K562 (cell line): ENCODE results near the gene CASR. TPM values are rescaled to one million over a fixed set of nuclear protein-coding genes. Genes with fewer than 3 reads are reported as not detected.

Source experiments
- ATAC-seq: fragments of 200-7000 bp; cut with Tn5 transposase; 3 replicates; pipeline ENCODE4 v1.9.1; 2020; ENCODE audit warnings: moderate library complexity
- BruUV-seq: library from RNA; stranded (reverse); fragments of 400-500 nt; replicated peaks from 2 replicates; lab custom pipeline; 2021; lab: Mats Ljungman, UMichigan
- CTCF ChIA-PET: fragments of 300-600 bp; formaldehyde crosslinking; extraction: SDS; loops from one replicate; lab custom pipeline; 2021; ENCODE audit warnings: low intra/inter-chr PET ratio; lab: Yijun Ruan, JAX
- POLR2A ChIA-PET: fragments of 300-600, 350-650 bp; sonication (Branson Sonifier 250); formaldehyde crosslinking; extraction: SDS; loops from one replicate; lab custom pipeline; 2021; ENCODE audit warnings: antibody characterized with exemption, inconsistent platforms; lab: Yijun Ruan, JAX
- DNase-seq, 4 experiments: peaks; one replicate each; pipeline versions ENCODE4 v3.0.0 to v3.0.0-alpha.2; 2011 to 2018; ENCODE audit warnings: low spot score in 3 of 4, mixed read lengths in 3 of 4; ENCODE audit errors: extremely low read depth in 1 of 4
- FAIRE-seq: peaks from 2 replicates; lab custom pipeline; 2011; peaks lifted over from hg19 to GRCh38; lab: Jason Lieb, UNC
- H2AFZ ChIP-seq: 2 replicates; pipeline ENCODE4 v1.6.0; 2011; ENCODE audit warnings: low read depth, low read length, control low read depth, inconsistent platforms
- H3K27ac ChIP-seq: fragments of 200-600 bp; 3 replicates; pipeline ENCODE4 v1.8.0; 2011; ENCODE audit warnings: low read depth, mild to moderate bottlenecking, control low read depth, inconsistent platforms, low read length, moderate library complexity, mixed read lengths; ENCODE audit errors: extremely low read depth
- H3K27me3 ChIP-seq, 2 experiments: fragments of 300-600 bp in 1 of 2; 2 replicates in 1 of 2; 3 replicates in 1 of 2; pipeline versions ENCODE4 v1.6.0 to v1.8.0; 2011; ENCODE audit warnings: inconsistent platforms in 2 of 2, low read length in 2 of 2, mild to moderate bottlenecking in 1 of 2, mixed read lengths in 1 of 2, moderate library complexity in 1 of 2; ENCODE audit not compliant: control insufficient read depth in 2 of 2, insufficient read depth in 2 of 2
- H3K36me3 ChIP-seq: fragments of 300-600 bp; 3 replicates; pipeline ENCODE4 v1.8.0; 2011; ENCODE audit warnings: mild to moderate bottlenecking, low read length, inconsistent platforms; ENCODE audit not compliant: control insufficient read depth, insufficient read depth
- H3K4me1 ChIP-seq, 2 experiments: fragments of 200-600 bp in 1 of 2; replicated peaks in 1 of 2; 2 replicates in 1 of 2; 3 replicates in 1 of 2; pipeline versions ENCODE4 v1.5.1 to v1.8.0; 2011; ENCODE audit warnings: inconsistent platforms in 2 of 2, low read length in 2 of 2, mild to moderate bottlenecking in 1 of 2, mixed read lengths in 1 of 2, moderate library complexity in 1 of 2; ENCODE audit not compliant: control insufficient read depth in 2 of 2, insufficient read depth in 2 of 2
- H3K4me2 ChIP-seq: 2 replicates; pipeline ENCODE4 v1.6.1; 2011; ENCODE audit warnings: low read length, control low read depth, inconsistent platforms, mixed read lengths; ENCODE audit not compliant: insufficient read depth
- H3K4me3 ChIP-seq: fragments of 200-600 bp; sonication (generic), shearing (Covaris generic); 2 replicates; pipeline ENCODE4 v1.5.1; 2016; ENCODE audit warnings: control low read depth, inconsistent platforms
- H3K79me2 ChIP-seq: fragments of 200-600 bp; 3 replicates; pipeline ENCODE4 v1.8.0; 2011; ENCODE audit warnings: low read length, inconsistent platforms; ENCODE audit not compliant: control insufficient read depth, insufficient read depth
- H3K9ac ChIP-seq, 2 experiments: 2 replicates each; pipeline versions ENCODE4 v1.6.0 to v1.6.1; 2011; ENCODE audit warnings: low read depth in 2 of 2, low read length in 2 of 2, control low read depth in 1 of 2, inconsistent platforms in 1 of 2, mild to moderate bottlenecking in 1 of 2, mixed read lengths in 1 of 2; ENCODE audit not compliant: insufficient read depth in 1 of 2
- H3K9me1 ChIP-seq: one replicate; pipeline ENCODE4 v1.6.0; 2011; ENCODE audit warnings: inconsistent platforms, mild to moderate bottlenecking, low read length, moderate library complexity; ENCODE audit not compliant: control insufficient read depth, insufficient read depth
- H3K9me3 ChIP-seq: replicated peaks from 2 replicates; pipeline ENCODE4 v1.5.1; 2011; ENCODE audit warnings: low read depth, low read length, inconsistent platforms; ENCODE audit not compliant: control insufficient read depth, insufficient read depth
- H4K20me1 ChIP-seq: replicated peaks from 2 replicates; pipeline ENCODE4 v1.6.1; 2011; ENCODE audit warnings: low read length, inconsistent platforms, mixed read lengths; ENCODE audit not compliant: control insufficient read depth, insufficient read depth
- ARNT ChIP-seq, 2 experiments: fragments of 450-650 bp; IDR thresholded peaks; 2 replicates each; pipeline ENCODE4 v1.6.1; 2016; ENCODE audit warnings: mild to moderate bottlenecking in 1 of 2
- CTCFL ChIP-seq: IDR thresholded peaks from 2 replicates; pipeline ENCODE4 v1.6.1; 2011; ENCODE audit warnings: borderline replicate concordance, low read depth, mild to moderate bottlenecking, moderate library complexity, low read length; ENCODE audit not compliant: insufficient read depth, poor library complexity, severe bottlenecking
- HDAC6 ChIP-seq: IDR thresholded peaks from 2 replicates; pipeline ENCODE4 v1.6.1; 2012; ENCODE audit warnings: low read depth, mild to moderate bottlenecking, control low read depth, inconsistent platforms, low read length, moderate library complexity
- ILK ChIP-seq: fragments of 450-650 bp; IDR thresholded peaks from 2 replicates; pipeline ENCODE4 v1.6.1; 2016; ENCODE audit warnings: missing genetic modification characterization, low read depth, mild to moderate bottlenecking, missing compliant biosample characterization, moderate library complexity, borderline replicate concordance
- MYNN ChIP-seq, 2 experiments: sonication (generic); formaldehyde crosslinking in 1 of 2; IDR thresholded peaks; 2 replicates each; pipeline versions ENCODE4 v1.5.0 to v1.6.1; 2016 to 2020; ENCODE audit warnings: antibody characterized with exemption in 1 of 2, missing genetic modification reagents in 1 of 2
- NR3C1 ChIP-seq: sonication (generic); formaldehyde crosslinking; IDR thresholded peaks from 2 replicates; pipeline ENCODE4 v1.8.1; 2022; ENCODE audit warnings: missing genetic modification reagents
- RBM39 ChIP-seq: fragments of 200-400 bp; formaldehyde crosslinking; optimal IDR thresholded peaks from 2 replicates; pipeline ENCODE3; 2018; ENCODE audit warnings: low read depth, low read length
- ZKSCAN3 ChIP-seq: fragments of 250-450 bp; sonication (Bioruptor Pico); IDR thresholded peaks from 2 replicates; pipeline ENCODE4 v1.4.0; 2020
- WGBS: fragments of 100-300 bp; shearing (Covaris generic); methylation state at CpG from one replicate; pipeline ENCODE4 v1.1.6; 2016; ENCODE audit warnings: low coverage, mixed read lengths; ENCODE audit not compliant: insufficient coverage; ENCODE audit errors: missing lambda C conversion rate; 5-methylcytosine and 5-hydroxymethylcytosine counted together
- in situ Hi-C: fragments of 300-500 bp; cut with MboI; formaldehyde crosslinking; loops from 4 replicates; pipeline ENCODE4 v1.15.0; 2018; ENCODE audit warnings: inconsistent platforms, mixed read lengths
- intact Hi-C: fragments of 100-400 bp; cut with micrococcal nuclease; formaldehyde crosslinking; loops from 2 replicates; pipeline ENCODE4 v1.14.2; 2022
- polyA plus RNA-seq, 8 experiments: library from polyadenylated mRNA; depleted of rRNA in 4 of 8; stranded (reverse) in 5 of 8; unstranded in 3 of 8; fragments of >200 nt; fragmentation: Nextera tagmentation in 2 of 8; fragmentation: Illumina TruSeq in 1 of 8; extraction: Ambion mirVana in 2 of 8; extraction: Trizol in 1 of 8; gene quantifications; 2 replicates each; pipeline versions ENCODE4 v1.2.1 to v1.2.3, GENCODE V29; 2011 to 2014; ENCODE audit warnings: inconsistent platforms in 1 of 8, missing spikeins in 1 of 8
- total RNA-seq, 7 experiments: library from RNA; depleted of rRNA in 6 of 7; stranded (reverse); fragments of >200 nt in 6 of 7; fragmentation: Illumina TruSeq in 2 of 7; extraction: Trizol in 2 of 7; gene quantifications; 2 replicates each; pipeline versions ENCODE4 v1.2.1 to v1.2.3, GENCODE V29; 2011 to 2021; ENCODE audit warnings: low replicate concordance in 1 of 7

The CASR gene
- total and polyA plus RNA-seq, 9 of the 15 experiments (the other 6 are each of a cell fraction or from before 2014, with no cell fraction given) = not detected

DNA sequence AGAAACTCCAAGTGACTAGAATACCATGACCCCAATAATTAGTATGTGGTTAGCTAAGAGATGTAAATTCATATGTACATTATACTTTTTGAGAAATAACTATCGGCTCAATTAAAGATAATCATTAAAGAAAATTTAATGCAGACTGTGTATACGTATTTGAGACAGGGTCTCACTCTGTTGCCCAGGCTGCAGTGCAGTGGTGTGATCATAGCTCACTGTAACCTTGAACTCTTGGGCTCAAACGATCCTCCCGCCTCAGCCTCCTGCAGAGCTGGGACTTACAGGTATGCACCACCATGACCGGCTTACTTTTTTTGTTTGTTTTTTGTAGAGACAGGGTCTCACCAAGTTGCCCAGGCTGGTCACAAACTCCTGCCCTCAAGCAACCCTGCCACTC is 132.9 kb downstream of the CASR start:
- Histone ChIP-seq H3K4me2 (no peak overlapping the region), H3K27me3 (peaks cover 0 to 6% of the 10 kb centered on the region in 2 experiments; a peak in 1 of 5 replicates), H3K36me3 (no peaks in the 10 kb centered on the region), H2AFZ (no peak overlapping the region), H3K9me1 (no peaks in the 10 kb centered on the region), H4K20me1 (no peaks in the 10 kb centered on the region), H3K9ac (no peak overlapping the region), H3K79me2 (no peaks in the 10 kb centered on the region), H3K9me3 (no peaks in the 10 kb centered on the region), H3K4me3 (no peak overlapping the region), H3K4me1 (no peaks in the 10 kb centered on the region; a peak in 1 of 5 replicates), H3K27ac (no peak overlapping the region)
- TF ChIP-seq MYNN (IDR thresholded peaks at IDR 0.05) (no peak), MYNN (CRISPR knock-in tag; IDR thresholded peaks at IDR 0.05) (no peak)
- ChIA-PET POLR2A (interaction anchor here (0.8 kb wide), 2 partner anchors 105 to 403 kb away, joined by 3 to 4 read pairs; no protein-coding TSS in a partner anchor), CTCF (no interaction called here)
- no peak for FAIRE-seq
- intact Hi-C loops = no loop called here
- no TSS peak for BruUV-seq
- ATAC-seq = no peak
- no peak for DNase-seq
- 3% methylated on average over 3 of the region's 5 CpGs for WGBS
- in situ Hi-C loops = no loop called here

DNA sequence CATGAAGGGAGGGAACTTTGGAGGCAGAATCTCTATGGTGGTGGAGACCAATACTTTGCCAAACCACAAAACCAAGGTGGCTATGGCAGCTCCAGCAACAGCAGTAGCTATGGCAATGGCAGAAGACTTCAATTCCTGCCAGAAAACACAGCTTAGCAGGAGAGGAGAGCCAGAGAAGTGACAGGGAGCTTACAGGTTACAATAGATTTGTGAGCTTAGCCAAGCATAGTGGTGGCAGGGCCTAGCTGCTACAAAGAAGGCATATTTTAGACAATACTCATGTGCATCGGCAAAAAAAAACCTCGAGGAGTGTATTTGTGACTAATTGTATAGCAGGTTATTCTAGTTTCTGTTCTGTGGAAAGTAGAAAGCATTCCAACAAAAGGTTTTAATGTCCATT is 135.2 kb downstream of the CASR start:
- 0% methylated on average over 2 of the region's 2 CpGs for WGBS
- Histone ChIP-seq H2AFZ (no peak overlapping the region), H3K79me2 (no peaks in the 10 kb centered on the region), H3K36me3 (no peaks in the 10 kb centered on the region), H4K20me1 (no peaks in the 10 kb centered on the region), H3K27ac (no peak overlapping the region), H3K4me1 (no peaks in the 10 kb centered on the region), H3K9me1 (no peaks in the 10 kb centered on the region), H3K9ac (no peak overlapping the region), H3K9me3 (no peaks in the 10 kb centered on the region), H3K4me2 (no peak overlapping the region), H3K27me3 (peaks cover 0 to 6% of the 10 kb centered on the region in 2 experiments; a peak in 1 of 5 replicates), H3K4me3 (no peak overlapping the region)
- no peak for DNase-seq
- in situ Hi-C loops (no loop called here), intact Hi-C loops (no loop called here)
- TF ChIP-seq ZKSCAN3 (no peak), CTCFL (no peak), ILK (tag) (no peak), NR3C1 (CRISPR knock-in tag) (no peak), HDAC6 (no peak), ARNT (IDR thresholded peaks at IDR 0.05) (no peak), RBM39 (no peak)
- ATAC-seq = no peak
- ChIA-PET POLR2A (interaction anchor here (0.6 to 0.7 kb wide), 2 partner anchors 298 to 528 kb away, joined by 3 read pairs; no protein-coding TSS in a partner anchor), CTCF (no interaction called here)
- FAIRE-seq = no peak
- no TSS peak for BruUV-seq
